K562 (cell line): ENCODE measurements around the gene SCYL1. TPM values are rescaled to one million over a fixed set of nuclear protein-coding genes. Genes with fewer than 3 reads are reported as not detected.

Source experiments
- CBFA2T2 ChIP-seq: fragments of 450-650 bp; conservative IDR thresholded peaks from 2 replicates; pipeline ENCODE4 v1.6.1; 2017; ENCODE audit warnings: mild to moderate bottlenecking
- CBFA2T3 ChIP-seq: fragments of 450-650 bp; IDR thresholded peaks from 2 replicates; pipeline ENCODE4 v1.6.1; 2017
- CTCFL ChIP-seq: IDR thresholded peaks from 2 replicates; pipeline ENCODE4 v1.6.1; 2011; ENCODE audit warnings: borderline replicate concordance, low read depth, mild to moderate bottlenecking, moderate library complexity, low read length; ENCODE audit not compliant: insufficient read depth, poor library complexity, severe bottlenecking
- E2F4 ChIP-seq: sonication (generic); formaldehyde crosslinking; IDR thresholded peaks from 2 replicates; pipeline ENCODE4 v1.8.0; 2022; ENCODE audit warnings: mild to moderate bottlenecking, low read depth, missing genetic modification reagents
- FOXA3 ChIP-seq, 2 experiments: fragments of 450-650 bp in 1 of 2; sonication (generic) in 1 of 2; formaldehyde crosslinking; IDR thresholded peaks in 1 of 2; conservative IDR thresholded peaks in 1 of 2; 2 replicates each; pipeline versions ENCODE4 v1.4.0 to v1.8.0; 2020 to 2022; ENCODE audit warnings: mild to moderate bottlenecking in 2 of 2, missing genetic modification reagents in 1 of 2
- JUND ChIP-seq, 2 experiments: IDR thresholded peaks; 2 replicates in 1 of 2; 3 replicates in 1 of 2; pipeline ENCODE4 v1.6.1; 2011; ENCODE audit warnings: borderline replicate concordance in 2 of 2, low read depth in 2 of 2, low read length in 2 of 2, improper control_type of control experiment in 1 of 2, missing biosample characterization in 1 of 2, missing genetic modification characterization in 1 of 2, missing genetic modification reagents in 1 of 2
- MAFF ChIP-seq: IDR thresholded peaks from 2 replicates; pipeline ENCODE4 v1.6.1; 2012; ENCODE audit warnings: low read length, improper control_type of control experiment
- NEUROD1 ChIP-seq: fragments of 150-350 bp; IDR thresholded peaks from 2 replicates; pipeline ENCODE4 v1.6.1; 2014; ENCODE audit warnings: borderline replicate concordance, low read length, low read depth; ENCODE audit not compliant: partially characterized antibody
- PCBP1 ChIP-seq: fragments of 200-400 bp; formaldehyde crosslinking; IDR thresholded peaks from 2 replicates; pipeline ENCODE4 v1.6.1; 2018; ENCODE audit warnings: mild to moderate bottlenecking, low read depth, low read length; ENCODE audit not compliant: poor library complexity, severe bottlenecking
- PREB ChIP-seq: sonication (generic); formaldehyde crosslinking; IDR thresholded peaks from 2 replicates; pipeline ENCODE4 v1.8.1; 2023; ENCODE audit warnings: mild to moderate bottlenecking, missing genetic modification reagents
- RFX5 ChIP-seq: IDR thresholded peaks from 2 replicates; pipeline ENCODE4 v1.6.1; 2011; ENCODE audit warnings: low read depth, mild to moderate bottlenecking, improper control_type of control experiment, low read length
- STAT5A ChIP-seq: IDR thresholded peaks from 2 replicates; pipeline ENCODE4 v1.6.1; 2012; ENCODE audit warnings: low read length, inconsistent platforms, borderline replicate concordance
- TARDBP ChIP-seq: fragments of 450-650 bp; IDR thresholded peaks from 2 replicates; pipeline ENCODE4 v1.6.1; 2016
- ZBTB5 ChIP-seq: fragments of 450-650 bp; IDR thresholded peaks from 2 replicates; pipeline ENCODE4 v1.6.1; 2017; ENCODE audit warnings: antibody characterized with exemption
- ZC3H11A ChIP-seq: IDR thresholded peaks from 2 replicates; pipeline ENCODE4 v1.6.1; 2012; ENCODE audit warnings: low read depth, low read length, improper control_type of control experiment
- ZNF224 ChIP-seq: sonication (generic); formaldehyde crosslinking; IDR thresholded peaks from 2 replicates; pipeline ENCODE4 v1.8.0; 2022; ENCODE audit warnings: mild to moderate bottlenecking, missing genetic modification reagents
- ZNF431 ChIP-seq: sonication (generic); formaldehyde crosslinking; IDR thresholded peaks from 2 replicates; pipeline ENCODE4 v1.8.0; 2022; ENCODE audit warnings: mild to moderate bottlenecking, missing genetic modification reagents
- ZNF76 ChIP-seq: fragments of 250-450 bp; sonication (Bioruptor Pico); IDR thresholded peaks from 2 replicates; pipeline ENCODE4 v1.4.0; 2020; ENCODE audit warnings: mild to moderate bottlenecking, moderate library complexity, borderline replicate concordance
- ZNF785 ChIP-seq: fragments of 250-450 bp; sonication (Bioruptor Pico); IDR thresholded peaks from 2 replicates; pipeline ENCODE4 v1.4.0; 2020; ENCODE audit warnings: mild to moderate bottlenecking
- polyA plus RNA-seq, 8 experiments: library from polyadenylated mRNA; depleted of rRNA in 4 of 8; stranded (reverse) in 5 of 8; unstranded in 3 of 8; fragments of >200 nt; fragmentation: Nextera tagmentation in 2 of 8; fragmentation: Illumina TruSeq in 1 of 8; extraction: Ambion mirVana in 2 of 8; extraction: Trizol in 1 of 8; gene quantifications; 2 replicates each; pipeline versions ENCODE4 v1.2.1 to v1.2.3, GENCODE V29; 2011 to 2014; ENCODE audit warnings: inconsistent platforms in 1 of 8, missing spikeins in 1 of 8
- total RNA-seq, 7 experiments: library from RNA; depleted of rRNA in 6 of 7; stranded (reverse); fragments of >200 nt in 6 of 7; fragmentation: Illumina TruSeq in 2 of 7; extraction: Trizol in 2 of 7; gene quantifications; 2 replicates each; pipeline versions ENCODE4 v1.2.1 to v1.2.3, GENCODE V29; 2011 to 2021; ENCODE audit warnings: low replicate concordance in 1 of 7

The SCYL1 gene
- total and polyA plus RNA-seq, 9 of the 15 experiments (the other 6 are each of a cell fraction or from before 2014, with no cell fraction given) = 1.9 to 145 (median 57.6) TPM

GRCh38 chr11:65502555-65503367 is 22.1 kb upstream of the SCYL1 start (continued):
- no peak for TF ChIP-seq ZNF76 (CRISPR knock-in tag)
- TF ChIP-seq ZNF224 = no peak; the same call in 1 of the 2 replicates
- TF ChIP-seq CBFA2T3 = no peak
- TF ChIP-seq TARDBP = no peak
- TF ChIP-seq ZBTB5 = 0 out of 2 replicates have a peak, but pooled peaks have one; percentile 30
- TF ChIP-seq ZNF431 (CRISPR knock-in tag) = no peak; the same call in 1 of the 2 replicates
- TF ChIP-seq JUND (IDR thresholded peaks at IDR 0.05; ENCODE audit: borderline replicate concordance, low read depth, low read length) = peak; percentile 83
- TF ChIP-seq JUND (tag; IDR thresholded peaks at IDR 0.05; ENCODE audit: borderline replicate concordance, low read depth, low read length) = no peak
- TF ChIP-seq NEUROD1 = no peak
- 0 out of 2 replicates have a peak, but pooled peaks have one; percentile 41 for TF ChIP-seq E2F4 (CRISPR knock-in tag)
- TF ChIP-seq ZC3H11A = no peak
- TF ChIP-seq FOXA3 (CRISPR knock-in tag; conservative IDR thresholded peaks at IDR 0.05 in 1 of 2, IDR thresholded peaks at IDR 0.05 in 1 of 2) = peak; percentile 12 to 63; a peak in 2 of 4 replicates
- TF ChIP-seq PCBP1 = peak; percentile 46
- no peak for TF ChIP-seq CTCFL
- no peak for TF ChIP-seq PREB (CRISPR knock-in tag)
- TF ChIP-seq ZNF785 (CRISPR knock-in tag) = no peak
- peak; percentile 20; the same call in 1 of the 2 replicates for TF ChIP-seq MAFF
- TF ChIP-seq CBFA2T2 = no peak
- TF ChIP-seq RFX5 = peak; percentile 61; the same call in 1 of the 2 replicates
- peak; percentile 76; the same call in 1 of the 2 replicates for TF ChIP-seq STAT5A
